Hematopoietic multipotent progenitor cell treated with erythropoietin and hydrocortisone succinate and interleukin-3 and kit ligand, for 17 days (in vitro differentiated cells): ENCODE results near the gene SNRPE.
"Not testable (repeated sequence)": the region's sequence is repeated elsewhere in the genome, so short reads cannot be mapped to it uniquely, and the experiment has no call there.

Experiments used
- DNase-seq: peaks from one replicate; pipeline ENCODE4 v3.0.0-alpha.2; 2015; ENCODE audit warnings: low spot score

The SNRPE gene

GRCh38 chr1:203861379-203862184, at the start of gene SNRPE:
TSS of gene SNRPE (plus strand) at chr1:203861599. CDS start at chr1:203861660, 61 bp downstream.
- peak; percentile 99 for DNase-seq

GRCh38 chr1:203813581-203814341, 47.6 kb upstream of the SNRPE start:
- no peak for DNase-seq

GRCh38 chr1:203818399-203818798, 43.0 kb upstream of the SNRPE start:
- DNase-seq, result no peak

- DNase-seq, result no peak
These were observed 38.1 kb upstream of the SNRPE start for GRCh38 chr1:203823306-203823705.

- no peak for DNase-seq
These were observed 35.2 kb upstream of the SNRPE start for GRCh38 chr1:203826175-203826574.

GRCh38 chr1:203828002-203828401, 33.4 kb upstream of the SNRPE start:
- DNase-seq, result no peak

- no peak for DNase-seq
These were observed 32.9 kb upstream of the SNRPE start for GRCh38 chr1:203828503-203828902.

- DNase-seq, result not testable (repeated sequence)
These were observed 32.2 kb upstream of the SNRPE start for GRCh38 chr1:203829247-203829646.

GRCh38 chr1:203835476-203835875, 25.9 kb upstream of the SNRPE start:
- no peak for DNase-seq

GRCh38 chr1:203839081-203839480, 22.3 kb upstream of the SNRPE start:
- no peak for DNase-seq

- DNase-seq, result no peak
These were observed 21.1 kb upstream of the SNRPE start for GRCh38 chr1:203840208-203840808.

GRCh38 chr1:203842559-203842876, 18.9 kb upstream of the SNRPE start:
- no peak for DNase-seq

- DNase-seq, result no peak
These were observed 18.0 kb upstream of the SNRPE start for GRCh38 chr1:203843435-203843834.

GRCh38 chr1:203853112-203853511, 8.3 kb upstream of the SNRPE start:
- not testable (repeated sequence) for DNase-seq

GRCh38 chr1:203858055-203858454, 3.3 kb upstream of the SNRPE start:
- no peak for DNase-seq

- DNase-seq, result no peak
These were observed 2.4 kb upstream of the SNRPE start for GRCh38 chr1:203858975-203859374.

GRCh38 chr1:203860396-203861025, 888 bp upstream of the SNRPE start:
- DNase-seq, result no peak

- DNase-seq, result no peak
These were observed 6.4 kb downstream of the SNRPE start for GRCh38 chr1:203867802-203868201.

- DNase-seq, result no peak
These were observed 8.8 kb downstream of the SNRPE start for GRCh38 chr1:203870245-203870644.

- DNase-seq, result no peak
These were observed 9.9 kb downstream of the SNRPE start for GRCh38 chr1:203871114-203871880.

GRCh38 chr1:203873094-203873493, 11.7 kb downstream of the SNRPE start:
- DNase-seq, result no peak

GRCh38 chr1:203878422-203878821, 17.0 kb downstream of the SNRPE start:
- no peak for DNase-seq
